Suprapubic skin (tissue), 4 donors: Measurements from ENCODE around the gene HSD17B4. TPM values are rescaled to one million over a fixed set of nuclear protein-coding genes. Genes with fewer than 3 reads are reported as not detected.

ENCODE experiments used
- DNase-seq, 2 donors: peaks; one replicate each; pipeline ENCODE4 v3.0.0-alpha.2; 2019; ENCODE audit warnings: low spot score in 2 of 2
- H3K27ac ChIP-seq: fragments of 200-600 bp; sonication (generic); one replicate; pipeline ENCODE4 v1.5.1; 2019
- H3K27me3 ChIP-seq: fragments of 200-600 bp; sonication (generic); one replicate; pipeline ENCODE4 v1.5.1; 2019
- H3K36me3 ChIP-seq: fragments of 200-600 bp; sonication (generic); one replicate; pipeline ENCODE4 v1.5.1; 2019
- H3K4me1 ChIP-seq: fragments of 200-600 bp; sonication (generic); one replicate; pipeline ENCODE4 v1.5.1; 2019
- H3K4me3 ChIP-seq: fragments of 200-600 bp; sonication (generic); one replicate; pipeline ENCODE4 v1.5.1; 2019; ENCODE audit warnings: mild to moderate bottlenecking
- H3K9me3 ChIP-seq: fragments of 200-600 bp; sonication (generic); one replicate; pipeline ENCODE4 v1.5.1; 2019
- EP300 ChIP-seq: sonication (generic); formaldehyde crosslinking; IDR thresholded peaks from one replicate; pipeline ENCODE4 v1.6.1; 2017; ENCODE audit warnings: antibody characterized with exemption
- POLR2A ChIP-seq, 2 donors: fragments of 450-650 bp; IDR thresholded peaks; one replicate each; pipeline ENCODE4 v1.6.1; 2017; ENCODE audit warnings: antibody characterized with exemption in 2 of 2, mild to moderate bottlenecking in 2 of 2, moderate library complexity in 2 of 2
- POLR2AphosphoS5 ChIP-seq, 3 donors: sonication (generic); formaldehyde crosslinking; IDR thresholded peaks; one replicate each; pipeline ENCODE4 v1.6.1; 2017; ENCODE audit warnings: antibody characterized with exemption in 3 of 3
- WGBS: methylation state at CpG from one replicate; pipeline ENCODE4 v1.1.5; 2018; 5-methylcytosine and 5-hydroxymethylcytosine counted together
- total RNA-seq, 4 donors: library from RNA; depleted of rRNA; stranded (reverse); fragments of >200 nt; gene quantifications; one replicate each; pipeline ENCODE4 v1.1.0, GENCODE V29; 2016
- TF ChIP-seq, protein P1 (sequence below), 2 donors: fragments of 200-600 bp in 1 of 2; fragments of 450-650 bp in 1 of 2; sonication (generic) in 1 of 2; IDR thresholded peaks; one replicate each; pipeline ENCODE4 v1.5.1; 2016 to 2019; ENCODE audit warnings: antibody characterized with exemption in 2 of 2, mild to moderate bottlenecking in 1 of 2, moderate library complexity in 1 of 2

Gene HSD17B4
- total RNA-seq, 4 donors from 2014 or later, result 128 to 268 (median 139) TPM

GRCh38 chr5:119541716-119542115, 89.4 kb downstream of the HSD17B4 start:
- no peaks in the 10 kb centered on the region for H3K9me3 ChIP-seq
- no peak overlapping the region for H3K4me3 ChIP-seq
- no peak overlapping the region for H3K27ac ChIP-seq
- H3K27me3 ChIP-seq, result no peaks in the 10 kb centered on the region
- H3K4me1 ChIP-seq, result no peaks in the 10 kb centered on the region
- TF ChIP-seq, protein P1, sequence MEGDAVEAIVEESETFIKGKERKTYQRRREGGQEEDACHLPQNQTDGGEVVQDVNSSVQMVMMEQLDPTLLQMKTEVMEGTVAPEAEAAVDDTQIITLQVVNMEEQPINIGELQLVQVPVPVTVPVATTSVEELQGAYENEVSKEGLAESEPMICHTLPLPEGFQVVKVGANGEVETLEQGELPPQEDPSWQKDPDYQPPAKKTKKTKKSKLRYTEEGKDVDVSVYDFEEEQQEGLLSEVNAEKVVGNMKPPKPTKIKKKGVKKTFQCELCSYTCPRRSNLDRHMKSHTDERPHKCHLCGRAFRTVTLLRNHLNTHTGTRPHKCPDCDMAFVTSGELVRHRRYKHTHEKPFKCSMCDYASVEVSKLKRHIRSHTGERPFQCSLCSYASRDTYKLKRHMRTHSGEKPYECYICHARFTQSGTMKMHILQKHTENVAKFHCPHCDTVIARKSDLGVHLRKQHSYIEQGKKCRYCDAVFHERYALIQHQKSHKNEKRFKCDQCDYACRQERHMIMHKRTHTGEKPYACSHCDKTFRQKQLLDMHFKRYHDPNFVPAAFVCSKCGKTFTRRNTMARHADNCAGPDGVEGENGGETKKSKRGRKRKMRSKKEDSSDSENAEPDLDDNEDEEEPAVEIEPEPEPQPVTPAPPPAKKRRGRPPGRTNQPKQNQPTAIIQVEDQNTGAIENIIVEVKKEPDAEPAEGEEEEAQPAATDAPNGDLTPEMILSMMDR (IDR thresholded peaks at IDR 0.05), result no peak
- no peak for TF ChIP-seq POLR2AphosphoS5 (IDR thresholded peaks at IDR 0.05)
- no peak for TF ChIP-seq EP300
- no peak for TF ChIP-seq POLR2A (IDR thresholded peaks at IDR 0.05)
- DNase-seq, result no peak
- peaks cover 39% of the 10 kb centered on the region for H3K36me3 ChIP-seq
- 48% methylated on average over 1 of the region's 1 CpG for WGBS

DNA sequence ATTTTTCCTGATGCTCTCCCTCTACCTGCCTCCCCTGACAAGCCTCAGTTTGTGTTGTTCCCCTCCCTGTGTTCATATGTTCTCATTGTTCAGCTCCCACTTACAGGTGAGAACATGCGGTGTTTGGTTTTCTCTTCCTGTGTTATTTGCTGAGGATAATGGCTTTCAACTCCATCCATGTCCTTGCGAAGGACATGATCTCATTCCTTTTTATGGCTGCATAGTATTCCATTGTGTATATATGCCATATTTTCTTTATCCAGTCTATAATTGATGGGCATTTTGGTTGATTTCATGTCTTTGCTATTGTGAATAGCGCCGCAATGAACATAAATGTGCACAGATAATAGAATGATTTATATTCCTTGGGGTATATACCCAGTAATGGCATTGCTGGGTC, 99.5 kb downstream of the HSD17B4 start:
- 96% methylated on average over 4 of the region's 4 CpGs for WGBS
- TF ChIP-seq POLR2A (IDR thresholded peaks at IDR 0.05) (no peak), EP300 (no peak), POLR2AphosphoS5 (IDR thresholded peaks at IDR 0.05) (no peak)
- TF ChIP-seq, protein P1 (IDR thresholded peaks at IDR 0.05), result no peak
- no peak overlapping the region for H3K27ac ChIP-seq
- no peak overlapping the region for H3K4me3 ChIP-seq
- no peaks in the 10 kb centered on the region for H3K27me3 ChIP-seq
- H3K9me3 ChIP-seq, result no peaks in the 10 kb centered on the region
- no peak for DNase-seq
- H3K36me3 ChIP-seq, result no peaks in the 10 kb centered on the region
- no peaks in the 10 kb centered on the region for H3K4me1 ChIP-seq

DNA sequence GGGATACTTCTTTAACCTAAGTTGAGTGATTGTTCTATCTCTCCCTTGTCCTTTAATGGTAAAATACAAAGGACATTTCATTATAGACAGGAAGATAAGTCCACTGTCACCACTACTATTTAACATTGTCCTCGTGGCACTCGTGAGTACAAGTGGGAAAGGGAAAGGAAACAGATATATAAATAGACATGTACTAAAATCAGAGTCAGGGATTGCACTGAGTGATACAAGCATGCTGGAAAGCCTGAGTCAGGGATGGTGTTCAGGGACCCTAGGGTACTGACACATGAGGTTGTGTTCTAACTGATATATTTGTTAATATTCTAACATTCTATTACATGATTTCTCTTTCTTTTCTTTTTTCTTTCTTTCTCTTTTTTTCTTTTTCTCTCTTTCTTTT, 102.3 kb downstream of the HSD17B4 start:
- Histone ChIP-seq H3K27ac (no peak overlapping the region), H3K4me1 (no peaks in the 10 kb centered on the region), H3K4me3 (no peak overlapping the region), H3K36me3 (no peaks in the 10 kb centered on the region), H3K9me3 (no peaks in the 10 kb centered on the region), H3K27me3 (no peaks in the 10 kb centered on the region)
- TF ChIP-seq, protein P1 (IDR thresholded peaks at IDR 0.05), result no peak
- no peak for TF ChIP-seq POLR2A (IDR thresholded peaks at IDR 0.05)
- no peak for TF ChIP-seq POLR2AphosphoS5 (IDR thresholded peaks at IDR 0.05)
- no peak for TF ChIP-seq EP300
- 87% methylated on average over 2 of the region's 2 CpGs for WGBS
- no peak for DNase-seq

DNA sequence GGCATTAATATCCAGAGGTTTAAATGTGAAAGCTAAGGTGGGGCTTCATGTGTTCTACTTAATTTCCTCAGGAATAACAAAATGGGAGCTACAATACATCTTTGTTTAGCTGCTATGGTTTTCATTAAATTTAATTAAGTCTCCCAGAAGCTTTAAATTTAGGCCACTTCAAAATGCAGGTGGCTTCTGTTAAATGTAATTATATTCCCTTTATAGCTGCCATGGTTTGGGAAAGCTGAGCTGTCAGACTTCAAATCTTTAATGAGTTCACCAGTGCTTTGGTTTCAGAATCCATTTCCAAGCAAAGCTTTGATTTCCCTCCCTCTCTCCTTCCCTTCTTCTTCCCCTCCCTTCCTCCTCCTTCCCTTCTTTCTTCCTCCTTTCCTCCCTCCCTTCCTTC, 118.6 kb downstream of the HSD17B4 start:
- H3K27me3 ChIP-seq, result no peaks in the 10 kb centered on the region
- no peak overlapping the region for H3K27ac ChIP-seq
- H3K36me3 ChIP-seq, result no peaks in the 10 kb centered on the region
- no peak overlapping the region for H3K4me3 ChIP-seq
- no peaks in the 10 kb centered on the region for H3K4me1 ChIP-seq
- no peaks in the 10 kb centered on the region for H3K9me3 ChIP-seq
- DNase-seq, result no peak
- TF ChIP-seq EP300, result no peak
- TF ChIP-seq, protein P1 (IDR thresholded peaks at IDR 0.05), result no peak
- no peak for TF ChIP-seq POLR2AphosphoS5 (IDR thresholded peaks at IDR 0.05)
- no peak for TF ChIP-seq POLR2A (IDR thresholded peaks at IDR 0.05)

- H3K4me3 ChIP-seq, result no peak overlapping the region
- no peaks in the 10 kb centered on the region for H3K27me3 ChIP-seq
- H3K4me1 ChIP-seq, result no peaks in the 10 kb centered on the region
- no peaks in the 10 kb centered on the region for H3K36me3 ChIP-seq
- H3K27ac ChIP-seq, result no peak overlapping the region
- TF ChIP-seq, protein P1 (IDR thresholded peaks at IDR 0.05), result no peak
- TF ChIP-seq POLR2AphosphoS5 (IDR thresholded peaks at IDR 0.05) (no peak), POLR2A (IDR thresholded peaks at IDR 0.05) (no peak), EP300 (no peak)
- WGBS, result 65% methylated on average over 3 of the region's 3 CpGs
- no peak for DNase-seq
- H3K9me3 ChIP-seq, result no peaks in the 10 kb centered on the region
Observed at GRCh38 chr5:119578937-119579336, 126.6 kb downstream of the HSD17B4 start.
